ENCODE results near the gene RIPK4.
"Not testable (repeated sequence)": the region's sequence is repeated elsewhere in the genome, so short reads cannot be mapped to it uniquely, and the experiment has no call there.

Gene RIPK4

GRCh38 chr21:41794600-41794999 is 27.7 kb upstream of the RIPK4 start:
- DNase-seq = no peak

- DNase-seq = no peak
These were observed 25.9 kb upstream of the RIPK4 start for GRCh38 chr21:41792711-41793110.

- DNase-seq = no peak
These were observed 19.7 kb upstream of the RIPK4 start for GRCh38 chr21:41786509-41786987.

GRCh38 chr21:41785262-41785661 is 18.4 kb upstream of the RIPK4 start:
- DNase-seq = not testable (repeated sequence)

GRCh38 chr21:41784456-41785102 is 17.7 kb upstream of the RIPK4 start:
- no peak for DNase-seq

- peak; percentile 44 for DNase-seq
These were observed 16.8 kb upstream of the RIPK4 start for GRCh38 chr21:41783476-41784180.

GRCh38 chr21:41781050-41781410 is 14.2 kb upstream of the RIPK4 start:
- no peak for DNase-seq

GRCh38 chr21:41780337-41781049 is 13.6 kb upstream of the RIPK4 start:
- DNase-seq = no peak

GRCh38 chr21:41779659-41780058 is 12.8 kb upstream of the RIPK4 start:
- DNase-seq = no peak

- DNase-seq = no peak
These were observed 12.2 kb upstream of the RIPK4 start for GRCh38 chr21:41778930-41779600.

- DNase-seq = peak; percentile 92
These were observed 11.3 kb upstream of the RIPK4 start for GRCh38 chr21:41777951-41778815.

GRCh38 chr21:41776778-41777177 is 9.9 kb upstream of the RIPK4 start:
- no peak for DNase-seq

GRCh38 chr21:41775149-41775472 is 8.3 kb upstream of the RIPK4 start:
- no peak for DNase-seq

GRCh38 chr21:41774467-41775148 is 7.8 kb upstream of the RIPK4 start:
- DNase-seq = no peak

GRCh38 chr21:41772351-41773080 is 5.7 kb upstream of the RIPK4 start:
- no peak for DNase-seq

- no peak for DNase-seq
These were observed 4.7 kb upstream of the RIPK4 start for GRCh38 chr21:41771625-41771945.

GRCh38 chr21:41770901-41771624 is 4.2 kb upstream of the RIPK4 start:
- no peak for DNase-seq

GRCh38 chr21:41769933-41770332 is 3.1 kb upstream of the RIPK4 start:
- no peak for DNase-seq

- DNase-seq = no peak
These were observed 2.7 kb upstream of the RIPK4 start for GRCh38 chr21:41769521-41769920.

- no peak for DNase-seq
These were observed 2.3 kb upstream of the RIPK4 start for GRCh38 chr21:41769111-41769510.

Data from eye (tissue), 1 donor.